ENCODE results near the gene PKDREJ. TPM values are rescaled to one million over a fixed set of nuclear protein-coding genes. Genes with fewer than 3 reads are reported as not detected.

Gene PKDREJ
- total RNA-seq, 1 experiment from 2014 or later = 0.02 TPM

GRCh38 chr22:46274381-46274780 lies 11.2 kb upstream of the PKDREJ start (continued):
- TF ChIP-seq CTCF (IDR thresholded peaks at IDR 0.05) (no peak), NR2C2 (CRISPR knock-in tag; IDR thresholded peaks at IDR 0.05) (no peak), FOXJ3 (CRISPR knock-in tag; IDR thresholded peaks at IDR 0.05; ENCODE audit: borderline replicate concordance) (no peak), ZNF232 (CRISPR knock-in tag; IDR thresholded peaks at IDR 0.05) (no peak), SP1 (CRISPR knock-in tag; conservative IDR thresholded peaks at IDR 0.05) (no peak), NR3C1 (CRISPR knock-in tag; conservative IDR thresholded peaks at IDR 0.05; ENCODE audit: low read depth) (no peak), ZBTB43 (CRISPR knock-in tag; IDR thresholded peaks at IDR 0.05) (no peak)

- Mint-ChIP-seq H3K27me3 (ENCODE audit: low read depth) (no peaks in the 10 kb centered on the region), H3K36me3 (peaks cover 25% of the 10 kb centered on the region), H3K27ac (no peak overlapping the region), H3K4me3 (no peak overlapping the region), H3K9me3 (peaks cover 7% of the 10 kb centered on the region), H3K4me1 (no peaks in the 10 kb centered on the region; the same call in 1 of the 2 replicates)
- ATAC-seq (no peak), DNase-seq (ENCODE audit: low spot score) (no peak)
- TF ChIP-seq FOXJ3 (CRISPR knock-in tag; IDR thresholded peaks at IDR 0.05; ENCODE audit: borderline replicate concordance) = no peak
- TF ChIP-seq ZNF138 (CRISPR knock-in tag; conservative IDR thresholded peaks at IDR 0.05) = no peak
- no peak for TF ChIP-seq KAT7 (CRISPR knock-in tag; IDR thresholded peaks at IDR 0.05; ENCODE audit: borderline replicate concordance)
- TF ChIP-seq ATF1 (CRISPR knock-in tag; IDR thresholded peaks at IDR 0.05) = no peak
- no peak for TF ChIP-seq TEAD4 (CRISPR knock-in tag; IDR thresholded peaks at IDR 0.05)
- no peak for TF ChIP-seq ZNF281 (CRISPR knock-in tag; IDR thresholded peaks at IDR 0.05)
- no peak for TF ChIP-seq TEAD1 (CRISPR knock-in tag; IDR thresholded peaks at IDR 0.05)
- TF ChIP-seq, protein P1, sequence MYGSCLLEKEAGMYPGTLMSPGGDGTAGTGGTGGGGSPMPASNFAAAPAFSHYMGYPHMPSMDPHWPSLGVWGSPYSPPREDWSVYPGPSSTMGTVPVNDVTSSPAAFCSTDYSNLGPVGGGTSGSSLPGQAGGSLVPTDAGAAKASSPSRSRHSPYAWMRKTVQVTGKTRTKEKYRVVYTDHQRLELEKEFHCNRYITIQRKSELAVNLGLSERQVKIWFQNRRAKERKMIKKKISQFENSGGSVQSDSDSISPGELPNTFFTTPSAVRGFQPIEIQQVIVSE (CRISPR knock-in tag; IDR thresholded peaks at IDR 0.05; ENCODE audit: borderline replicate concordance) = no peak
- TF ChIP-seq FOXP1 (CRISPR knock-in tag; IDR thresholded peaks at IDR 0.05; ENCODE audit: borderline replicate concordance) = no peak
- TF ChIP-seq ZMAT4 (CRISPR knock-in tag; IDR thresholded peaks at IDR 0.05) = no peak
- no peak for TF ChIP-seq SP1 (CRISPR knock-in tag; conservative IDR thresholded peaks at IDR 0.05)
- TF ChIP-seq, protein P2, sequence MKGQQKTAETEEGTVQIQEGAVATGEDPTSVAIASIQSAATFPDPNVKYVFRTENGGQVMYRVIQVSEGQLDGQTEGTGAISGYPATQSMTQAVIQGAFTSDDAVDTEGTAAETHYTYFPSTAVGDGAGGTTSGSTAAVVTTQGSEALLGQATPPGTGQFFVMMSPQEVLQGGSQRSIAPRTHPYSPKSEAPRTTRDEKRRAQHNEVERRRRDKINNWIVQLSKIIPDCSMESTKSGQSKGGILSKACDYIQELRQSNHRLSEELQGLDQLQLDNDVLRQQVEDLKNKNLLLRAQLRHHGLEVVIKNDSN (CRISPR knock-in tag; IDR thresholded peaks at IDR 0.05) = no peak
- TF ChIP-seq ARID4B (CRISPR knock-in tag; IDR thresholded peaks at IDR 0.05; ENCODE audit: borderline replicate concordance) = no peak
- TF ChIP-seq, protein P3, sequence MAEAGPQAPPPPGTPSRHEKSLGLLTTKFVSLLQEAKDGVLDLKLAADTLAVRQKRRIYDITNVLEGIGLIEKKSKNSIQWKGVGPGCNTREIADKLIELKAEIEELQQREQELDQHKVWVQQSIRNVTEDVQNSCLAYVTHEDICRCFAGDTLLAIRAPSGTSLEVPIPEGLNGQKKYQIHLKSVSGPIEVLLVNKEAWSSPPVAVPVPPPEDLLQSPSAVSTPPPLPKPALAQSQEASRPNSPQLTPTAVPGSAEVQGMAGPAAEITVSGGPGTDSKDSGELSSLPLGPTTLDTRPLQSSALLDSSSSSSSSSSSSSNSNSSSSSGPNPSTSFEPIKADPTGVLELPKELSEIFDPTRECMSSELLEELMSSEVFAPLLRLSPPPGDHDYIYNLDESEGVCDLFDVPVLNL (CRISPR knock-in tag; IDR thresholded peaks at IDR 0.05; ENCODE audit: borderline replicate concordance, low read depth) = no peak
- no peak for TF ChIP-seq NFE2L1 (CRISPR knock-in tag; IDR thresholded peaks at IDR 0.05)
- CTCF ChIA-PET = no interaction called here
- POLR2A ChIA-PET = no interaction called here
These were observed 10.4 kb upstream of the PKDREJ start for GRCh38 chr22:46273432-46274148.
